IPS DF 4.7 (cell line): ENCODE results near the gene SLC35F2.

Experiments
- DNase-seq: peaks from one replicate; pipeline ENCODE4 v3.0.0-alpha.2; 2013; ENCODE audit warnings: low spot score; ENCODE audit errors: extremely low read depth

Gene SLC35F2

GRCh38 chr11:107741044-107741823 is 117.4 kb downstream of the SLC35F2 start:
- no peak for DNase-seq
